Measurements from ENCODE around the gene RAB40B.

Gene RAB40B

GRCh38 chr17:82693168-82693867 is 5.2 kb downstream of the RAB40B start:
- Histone ChIP-seq H3K4ac (ENCODE audit: low read depth, low read length) (no peak overlapping the region), H3K4me1 (ENCODE audit: control insufficient read depth in 1 of 2, insufficient read depth in 2 of 2, low read length in 2 of 2) (peaks cover 7 to 10% of the 10 kb centered on the region in 2 experiments)

GRCh38 chr17:82692268-82692667 is 6.2 kb downstream of the RAB40B start:
- WGBS (ENCODE audit: extremely low coverage, insufficient coverage, insufficient read length): no CpG with 5 or more reads among the region's 16 CpGs
- H3K4me2 ChIP-seq (ENCODE audit: low read length): no peak overlapping the region
- H2BK12ac ChIP-seq (ENCODE audit: low read length): no peak overlapping the region
- H3K79me2 ChIP-seq (ENCODE audit: control insufficient read depth, insufficient read depth, low read length, poor library complexity): no peaks in the 10 kb centered on the region
- H3K79me1 ChIP-seq (ENCODE audit: low read length): no peaks in the 10 kb centered on the region
- H2BK120ac ChIP-seq (ENCODE audit: insufficient read depth, low read length, poor library complexity): no peak overlapping the region
- no peak overlapping the region for H3K27ac ChIP-seq (ENCODE audit: low read depth, low read length)
- H4K91ac ChIP-seq (ENCODE audit: low read depth, low read length): no peak overlapping the region
- H3K9ac ChIP-seq (ENCODE audit: low read length): no peak overlapping the region
- H3K27me3 ChIP-seq (ENCODE audit: insufficient read depth, low read length): peaks cover 12% of the 10 kb centered on the region
- H4K8ac ChIP-seq (ENCODE audit: low read depth, low read length): no peak overlapping the region
- H3K18ac ChIP-seq (ENCODE audit: low read length): no peak overlapping the region
- H4K12ac ChIP-seq (ENCODE audit: low read depth, low read length): no peak overlapping the region
- H2AK5ac ChIP-seq (ENCODE audit: low read length): no peak overlapping the region
- H3K4me3 ChIP-seq (ENCODE audit: low read depth, low read length): no peak overlapping the region
- H2BK5ac ChIP-seq (ENCODE audit: low read depth, low read length, poor library complexity): no peak overlapping the region
- no peak overlapping the region for H2AFZ ChIP-seq (ENCODE audit: insufficient read depth, low read length, poor library complexity)
- H3K14ac ChIP-seq (ENCODE audit: low read length): no peak overlapping the region
- H3K4me1 ChIP-seq (ENCODE audit: control insufficient read depth in 1 of 2, insufficient read depth in 2 of 2, low read length in 2 of 2): peaks cover 0 to 1% of the 10 kb centered on the region in 2 experiments
- peaks cover 14% of the 10 kb centered on the region for H3K9me3 ChIP-seq (ENCODE audit: insufficient read depth, low read depth, low read length)
- H3K23ac ChIP-seq (ENCODE audit: low read length): no peak overlapping the region
- H3K36me3 ChIP-seq (ENCODE audit: control insufficient read depth in 1 of 2, insufficient read depth in 2 of 2, low read length in 2 of 2): no peaks in the 10 kb centered on the region
- DNase-seq: no peak
- no peak overlapping the region for H3K4ac ChIP-seq (ENCODE audit: low read depth, low read length)

More at GRCh38 chr17:82693168-82693867, 5.2 kb downstream of the RAB40B start:
- H2AFZ ChIP-seq (ENCODE audit: insufficient read depth, low read length, poor library complexity): no peak overlapping the region
- H3K23ac ChIP-seq (ENCODE audit: low read length): no peak overlapping the region
- H3K79me1 ChIP-seq (ENCODE audit: low read length): no peaks in the 10 kb centered on the region
- no peak overlapping the region for H4K8ac ChIP-seq (ENCODE audit: low read depth, low read length)
- H3K36me3 ChIP-seq (ENCODE audit: control insufficient read depth in 1 of 2, insufficient read depth in 2 of 2, low read length in 2 of 2): no peaks in the 10 kb centered on the region
- H4K12ac ChIP-seq (ENCODE audit: low read depth, low read length): no peak overlapping the region
- no peak overlapping the region for H2BK120ac ChIP-seq (ENCODE audit: insufficient read depth, low read length, poor library complexity)
- H2BK5ac ChIP-seq (ENCODE audit: low read depth, low read length, poor library complexity): no peak overlapping the region
- DNase-seq: no peak
- peaks cover 16% of the 10 kb centered on the region for H3K9me3 ChIP-seq (ENCODE audit: insufficient read depth, low read depth, low read length)
- no peak overlapping the region for H2AK5ac ChIP-seq (ENCODE audit: low read length)
- H2BK12ac ChIP-seq (ENCODE audit: low read length): no peak overlapping the region
- no peak overlapping the region for H3K4me3 ChIP-seq (ENCODE audit: low read depth, low read length)
- H4K91ac ChIP-seq (ENCODE audit: low read depth, low read length): no peak overlapping the region
- no peaks in the 10 kb centered on the region for H3K79me2 ChIP-seq (ENCODE audit: control insufficient read depth, insufficient read depth, low read length, poor library complexity)
- no CpG with 5 or more reads among the region's 22 CpGs for WGBS (ENCODE audit: extremely low coverage, insufficient coverage, insufficient read length)
- H3K14ac ChIP-seq (ENCODE audit: low read length): no peak overlapping the region
- no peak overlapping the region for H3K9ac ChIP-seq (ENCODE audit: low read length)
- H3K27me3 ChIP-seq (ENCODE audit: insufficient read depth, low read length): peaks cover 20% of the 10 kb centered on the region
- H3K4me2 ChIP-seq (ENCODE audit: low read length): no peak overlapping the region
- H3K18ac ChIP-seq (ENCODE audit: low read length): no peak overlapping the region
- H3K27ac ChIP-seq (ENCODE audit: low read depth, low read length): no peak overlapping the region

- WGBS (ENCODE audit: extremely low coverage, insufficient coverage, insufficient read length): no CpG with 5 or more reads among the region's 17 CpGs
These were observed 6.8 kb downstream of the RAB40B start for GRCh38 chr17:82691714-82692113.

GRCh38 chr17:82690786-82691489 is 7.6 kb downstream of the RAB40B start:
- Histone ChIP-seq H4K12ac (ENCODE audit: low read depth, low read length) (no peak overlapping the region), H3K27me3 (ENCODE audit: insufficient read depth, low read length) (peaks cover under 1% of the 10 kb centered on the region), H3K23ac (ENCODE audit: low read length) (no peak overlapping the region)

More at GRCh38 chr17:82691714-82692113, 6.8 kb downstream of the RAB40B start:
- H3K79me1 ChIP-seq (ENCODE audit: low read length): no peaks in the 10 kb centered on the region
- H4K8ac ChIP-seq (ENCODE audit: low read depth, low read length): no peak overlapping the region
- H3K27me3 ChIP-seq (ENCODE audit: insufficient read depth, low read length): peaks cover 6% of the 10 kb centered on the region
- no peak overlapping the region for H3K18ac ChIP-seq (ENCODE audit: low read length)
- no peaks in the 10 kb centered on the region for H3K36me3 ChIP-seq (ENCODE audit: control insufficient read depth in 1 of 2, insufficient read depth in 2 of 2, low read length in 2 of 2)
- H3K23ac ChIP-seq (ENCODE audit: low read length): no peak overlapping the region
- H2BK120ac ChIP-seq (ENCODE audit: insufficient read depth, low read length, poor library complexity): no peak overlapping the region
- H2BK12ac ChIP-seq (ENCODE audit: low read length): no peak overlapping the region
- no peak overlapping the region for H2AK5ac ChIP-seq (ENCODE audit: low read length)
- H3K4me3 ChIP-seq (ENCODE audit: low read depth, low read length): no peak overlapping the region
- H2AFZ ChIP-seq (ENCODE audit: insufficient read depth, low read length, poor library complexity): no peak overlapping the region
- no peak overlapping the region for H4K91ac ChIP-seq (ENCODE audit: low read depth, low read length)
- no peak overlapping the region for H3K9ac ChIP-seq (ENCODE audit: low read length)
- peaks cover 9% of the 10 kb centered on the region for H3K9me3 ChIP-seq (ENCODE audit: insufficient read depth, low read depth, low read length)
- H3K27ac ChIP-seq (ENCODE audit: low read depth, low read length): no peak overlapping the region
- no peak overlapping the region for H3K4me2 ChIP-seq (ENCODE audit: low read length)
- no peak overlapping the region for H2BK5ac ChIP-seq (ENCODE audit: low read depth, low read length, poor library complexity)
- no peak overlapping the region for H3K14ac ChIP-seq (ENCODE audit: low read length)
- no peak overlapping the region for H3K4ac ChIP-seq (ENCODE audit: low read depth, low read length)
- H3K4me1 ChIP-seq (ENCODE audit: control insufficient read depth in 1 of 2, insufficient read depth in 2 of 2, low read length in 2 of 2): no peaks in the 10 kb centered on the region
- no peak for DNase-seq
- no peak overlapping the region for H4K12ac ChIP-seq (ENCODE audit: low read depth, low read length)
- no peaks in the 10 kb centered on the region for H3K79me2 ChIP-seq (ENCODE audit: control insufficient read depth, insufficient read depth, low read length, poor library complexity)

More at GRCh38 chr17:82690786-82691489, 7.6 kb downstream of the RAB40B start:
- Histone ChIP-seq H3K4ac (ENCODE audit: low read depth, low read length) (no peak overlapping the region), H3K4me2 (ENCODE audit: low read length) (no peak overlapping the region), H4K91ac (ENCODE audit: low read depth, low read length) (no peak overlapping the region), H3K36me3 (ENCODE audit: control insufficient read depth in 1 of 2, insufficient read depth in 2 of 2, low read length in 2 of 2) (no peaks in the 10 kb centered on the region), H2AK5ac (ENCODE audit: low read length) (no peak overlapping the region), H3K9me3 (ENCODE audit: insufficient read depth, low read depth, low read length) (peaks cover 4% of the 10 kb centered on the region), H3K27ac (ENCODE audit: low read depth, low read length) (no peak overlapping the region), H3K18ac (ENCODE audit: low read length) (no peak overlapping the region), H3K14ac (ENCODE audit: low read length) (no peak overlapping the region), H2BK5ac (ENCODE audit: low read depth, low read length, poor library complexity) (no peak overlapping the region), H3K79me2 (ENCODE audit: control insufficient read depth, insufficient read depth, low read length, poor library complexity) (no peaks in the 10 kb centered on the region), H3K4me1 (ENCODE audit: control insufficient read depth in 1 of 2, insufficient read depth in 2 of 2, low read length in 2 of 2) (no peaks in the 10 kb centered on the region), H3K79me1 (ENCODE audit: low read length) (no peaks in the 10 kb centered on the region), H2BK12ac (ENCODE audit: low read length) (no peak overlapping the region), H4K8ac (ENCODE audit: low read depth, low read length) (no peak overlapping the region), H3K4me3 (ENCODE audit: low read depth, low read length) (no peak overlapping the region), H3K9ac (ENCODE audit: low read length) (no peak overlapping the region), H2BK120ac (ENCODE audit: insufficient read depth, low read length, poor library complexity) (no peak overlapping the region), H2AFZ (ENCODE audit: insufficient read depth, low read length, poor library complexity) (no peak overlapping the region)
- no CpG with 5 or more reads among the region's 18 CpGs for WGBS (ENCODE audit: extremely low coverage, insufficient coverage, insufficient read length)
- no peak for DNase-seq

Data from trophoblast cell (in vitro differentiated cells and primary cell).